SK-N-SH treated with all-trans-retinoic acid at 6 μM for 48 hours (cell line): ENCODE measurements around the gene CEACAM6.

Experiments
- ARNTL ChIP-seq: fragments of 450-650 bp; formaldehyde crosslinking; IDR thresholded peaks from 2 replicates; pipeline ENCODE4 v1.5.0; 2020; ENCODE audit warnings: low read depth, mild to moderate bottlenecking, moderate library complexity, borderline replicate concordance
- CREB5 ChIP-seq: fragments of 250-450 bp; sonication (Bioruptor Pico); IDR thresholded peaks from 2 replicates; pipeline ENCODE4 v1.5.1; 2020; ENCODE audit warnings: low read depth, mild to moderate bottlenecking, moderate library complexity
- CSRNP3 ChIP-seq: fragments of 250-450 bp; sonication (Bioruptor Pico); IDR thresholded peaks from 2 replicates; pipeline ENCODE4 v1.5.1; 2021; ENCODE audit warnings: mild to moderate bottlenecking, moderate library complexity
- OSR1 ChIP-seq: fragments of 250-450 bp; sonication (Bioruptor Pico); IDR thresholded peaks from 2 replicates; pipeline ENCODE4 v1.8.0; 2022; ENCODE audit warnings: moderate library complexity, mild to moderate bottlenecking, inconsistent platforms
- PATZ1 ChIP-seq: fragments of 250-450 bp; sonication (Bioruptor Pico); IDR thresholded peaks from 2 replicates; pipeline ENCODE4 v1.8.0; 2020; ENCODE audit warnings: mild to moderate bottlenecking, moderate library complexity, borderline replicate concordance
- RARB ChIP-seq: fragments of 250-450 bp; sonication (Bioruptor Pico); IDR thresholded peaks from 2 replicates; pipeline ENCODE4 v1.8.0; 2021; ENCODE audit warnings: mild to moderate bottlenecking, moderate library complexity
- TCF4 ChIP-seq: fragments of 250-450 bp; sonication (Bioruptor Pico); IDR thresholded peaks from 2 replicates; pipeline ENCODE4 v1.8.0; 2021; ENCODE audit warnings: mild to moderate bottlenecking, moderate library complexity, borderline replicate concordance
- ZC3H10 ChIP-seq: fragments of 250-450 bp; sonication (Bioruptor Pico); IDR thresholded peaks from 2 replicates; pipeline ENCODE4 v1.5.1; 2021; ENCODE audit warnings: mild to moderate bottlenecking, moderate library complexity
- ZFP3 ChIP-seq: fragments of 250-450 bp; sonication (Bioruptor Pico); IDR thresholded peaks from 2 replicates; pipeline ENCODE4 v1.5.0; 2020; ENCODE audit warnings: mild to moderate bottlenecking, moderate library complexity
- ZFP30 ChIP-seq: fragments of 450-650 bp; formaldehyde crosslinking; IDR thresholded peaks from 2 replicates; pipeline ENCODE4 v1.5.0; 2022; ENCODE audit warnings: mild to moderate bottlenecking, moderate library complexity
- ZNF70 ChIP-seq: fragments of 450-650 bp; formaldehyde crosslinking; IDR thresholded peaks from 2 replicates; pipeline ENCODE4 v1.5.0; 2020; ENCODE audit warnings: mild to moderate bottlenecking, moderate library complexity
- ZNF8 ChIP-seq: fragments of 450-650 bp; formaldehyde crosslinking; IDR thresholded peaks from 2 replicates; pipeline ENCODE4 v1.5.0; 2020; ENCODE audit warnings: mild to moderate bottlenecking, moderate library complexity

GRCh38 chr19:41784743-41785142 is 29.4 kb downstream of the CEACAM6 start:
- TF ChIP-seq OSR1 (CRISPR knock-in tag), result no peak
- TF ChIP-seq RARB (CRISPR knock-in tag), result no peak
- no peak for TF ChIP-seq CREB5 (CRISPR knock-in tag)
- TF ChIP-seq PATZ1 (CRISPR knock-in tag), result no peak
- no peak for TF ChIP-seq ARNTL (CRISPR knock-in tag)
- TF ChIP-seq ZNF8 (CRISPR knock-in tag), result no peak
- TF ChIP-seq TCF4 (CRISPR knock-in tag), result no peak
- TF ChIP-seq ZFP3 (CRISPR knock-in tag), result no peak
- TF ChIP-seq ZNF70 (CRISPR knock-in tag), result no peak
- TF ChIP-seq ZFP30 (CRISPR knock-in tag), result no peak
- TF ChIP-seq CSRNP3 (CRISPR knock-in tag), result no peak
- no peak for TF ChIP-seq ZC3H10 (CRISPR knock-in tag)
